Measurements from ENCODE around the gene ASB8. TPM values are rescaled to one million over a fixed set of nuclear protein-coding genes. Genes with fewer than 3 reads are reported as not detected.
A peak's percentile ranks its signal among the peaks of the same experiment; 100 is the strongest.

The ASB8 gene
- total RNA-seq, 4 donors from 2014 or later = 134 to 359 (median 210) TPM

DNA sequence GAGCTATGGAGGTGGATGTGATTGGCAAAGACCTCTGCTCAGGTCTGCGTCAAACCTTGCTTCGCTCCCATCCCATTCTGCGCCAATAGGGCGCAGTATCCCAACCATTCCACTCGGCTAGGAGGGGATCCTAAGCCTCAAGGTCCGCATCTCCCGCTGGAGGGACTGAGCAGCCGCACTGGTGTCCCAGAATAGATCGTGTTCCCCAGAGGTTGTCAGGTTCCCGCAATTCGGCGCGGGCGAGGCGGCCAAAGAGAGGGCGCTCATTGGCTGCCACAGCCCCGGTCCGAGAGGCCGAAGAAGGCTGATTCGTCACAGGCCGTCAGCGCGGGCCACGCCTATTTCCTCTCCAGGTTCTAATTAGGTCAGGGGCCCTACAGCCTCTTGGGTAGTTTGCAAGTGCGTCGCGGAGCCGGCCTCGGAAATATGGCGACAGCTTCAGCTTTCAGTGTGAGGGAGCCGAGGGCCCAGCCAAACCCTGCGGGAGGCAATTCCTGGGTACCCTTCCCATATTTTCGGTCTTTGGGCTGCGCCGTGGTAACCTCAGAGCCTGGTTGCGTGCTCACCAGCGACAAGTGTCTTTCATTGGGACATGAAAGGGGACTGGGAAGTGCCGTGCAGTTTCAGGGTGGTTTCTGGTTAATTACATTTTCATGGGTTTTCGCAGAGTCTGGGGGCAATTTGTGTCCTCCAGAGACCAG lies 40.8 kb upstream of the ASB8 start:
- peaks cover 20% of the 10 kb centered on the region in 2 donors for H3K4me1 ChIP-seq
- ATAC-seq (peak; percentile 92 to 96), DNase-seq (peak; percentile 98 to 99)
- no peaks in the 10 kb centered on the region for H3K27me3 ChIP-seq
- peak; percentile 97 to 98 for TF ChIP-seq POLR2A (IDR thresholded peaks at IDR 0.05)
- TF ChIP-seq CTCF (IDR thresholded peaks at IDR 0.05 in 4 of 5, conservative IDR thresholded peaks at IDR 0.05 in 1 of 5) = no peak
- peak overlapping the region; percentile 88 to 94 (median 92) for H3K4me3 ChIP-seq
- intact Hi-C loops (cut with DNase I; ENCODE audit: low total_unique reads) (loop anchor here (1.0 to 10.0 kb wide), 7 partner anchors 33 to 617 kb away; partner anchors contain the start of genes CACNB3, CCNT1, TMEM106C and VDR), in situ Hi-C loops (cut with MboI; ENCODE audit: low sequenced_read_pairs in 4 of 4) (loop anchor here in 3 of 4 donors (25.0 kb wide), 1 partner anchor 236 kb away; the partner anchor contains the start of gene TMEM106C (in 3 of the 3))
- H3K9me3 ChIP-seq = no peaks in the 10 kb centered on the region
- H3K36me3 ChIP-seq = no peaks in the 10 kb centered on the region
- peak overlapping the region; percentile 97 to 100 (median 99) for H3K27ac ChIP-seq

DNA sequence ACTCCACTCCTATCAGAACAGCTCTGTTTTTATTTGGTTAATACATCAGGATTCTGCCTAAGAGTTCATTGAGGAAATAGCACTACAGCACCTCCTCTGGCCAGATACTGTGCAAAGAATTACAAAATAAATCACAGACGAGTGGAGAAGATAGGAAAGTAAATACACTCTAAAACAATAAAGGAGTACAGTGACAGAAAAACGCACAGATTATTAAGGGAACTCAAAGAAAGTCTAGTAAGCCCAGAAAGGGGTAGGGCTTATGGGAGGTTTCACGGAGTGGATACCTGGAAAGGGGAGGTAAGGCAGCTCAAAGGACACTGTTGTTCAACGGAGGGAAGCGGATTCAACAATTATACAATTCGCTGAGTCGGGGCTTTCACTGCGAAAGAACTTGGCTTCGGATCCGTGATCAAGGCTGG lies 40.2 kb upstream of the ASB8 start:
- TF ChIP-seq POLR2A (IDR thresholded peaks at IDR 0.05) (no peak), CTCF (IDR thresholded peaks at IDR 0.05 in 4 of 5, conservative IDR thresholded peaks at IDR 0.05 in 1 of 5) (peak in 4 of 5 experiments; percentile 14 to 54 (median 44))
- H3K4me1 ChIP-seq = peaks cover 20% of the 10 kb centered on the region in 2 donors
- intact Hi-C loops (cut with DNase I; ENCODE audit: low total_unique reads) = loop anchor here (5.0 to 10.0 kb wide), 4 partner anchors 235 to 617 kb away; partner anchors contain the start of genes CACNB3, TMEM106C and VDR

GRCh38 chr12:48194799-48195201 lies 37.5 kb upstream of the ASB8 start:
- Histone ChIP-seq H3K36me3 (no peaks in the 10 kb centered on the region), H3K27me3 (no peaks in the 10 kb centered on the region), H3K9me3 (no peaks in the 10 kb centered on the region), H3K4me1 (peaks cover 16 to 20% of the 10 kb centered on the region in 2 donors), H3K27ac (no peak overlapping the region), H3K4me3 (no peak overlapping the region)
- in situ Hi-C loops (cut with MboI; ENCODE audit: low sequenced_read_pairs in 4 of 4) (loop anchor here in 3 of 4 donors (25.0 kb wide), 1 partner anchor 232 kb away; the partner anchor contains the start of gene TMEM106C (in 3 of the 3)), intact Hi-C loops (cut with DNase I; ENCODE audit: low total_unique reads) (loop anchor here (5.0 to 10.0 kb wide), 4 partner anchors 232 to 620 kb away; partner anchors contain the start of genes CACNB3, TMEM106C and VDR)
- DNase-seq (no peak), ATAC-seq (no peak)
- TF ChIP-seq POLR2A (IDR thresholded peaks at IDR 0.05) (no peak), CTCF (IDR thresholded peaks at IDR 0.05 in 4 of 5, conservative IDR thresholded peaks at IDR 0.05 in 1 of 5) (no peak)

More for the DNA sequence above, 40.2 kb upstream of the ASB8 start:
- in situ Hi-C loops (cut with MboI; ENCODE audit: low sequenced_read_pairs in 4 of 4) = loop anchor here in 3 of 4 donors (25.0 kb wide), 1 partner anchor 235 kb away; the partner anchor contains the start of gene TMEM106C (in 3 of the 3)
- Histone ChIP-seq H3K9me3 (no peaks in the 10 kb centered on the region), H3K36me3 (no peaks in the 10 kb centered on the region), H3K4me3 (peak overlapping the region; percentile 88 to 94 (median 92)), H3K27ac (peak overlapping the region; percentile 97 to 100 (median 99)), H3K27me3 (no peaks in the 10 kb centered on the region)
- peak; percentile 34 to 39 for ATAC-seq
- DNase-seq = no peak

DNA sequence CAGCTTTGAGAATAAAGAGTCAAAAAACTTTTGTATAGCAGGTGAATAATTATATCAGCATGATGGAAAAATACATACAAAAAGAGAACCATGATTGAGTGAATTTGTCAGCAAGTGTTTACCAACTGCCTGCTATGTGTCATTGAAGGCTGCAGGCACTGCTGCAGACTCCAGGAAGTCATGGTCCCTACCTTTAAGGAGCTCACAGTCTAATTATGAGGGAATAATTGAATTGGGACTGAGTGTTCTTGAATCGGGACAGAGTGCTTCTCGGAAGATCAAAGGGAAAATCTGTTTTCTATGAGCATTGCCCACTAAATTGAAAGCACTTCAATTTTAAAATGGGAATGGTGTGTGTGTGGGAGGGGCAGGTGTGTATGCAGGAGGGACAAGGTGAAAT lies 36.3 kb upstream of the ASB8 start:
- ATAC-seq (no peak), DNase-seq (no peak)
- H3K27ac ChIP-seq = no peak overlapping the region
- peaks cover 7 to 8% of the 10 kb centered on the region in 2 donors for H3K4me1 ChIP-seq
- no peak overlapping the region for H3K4me3 ChIP-seq
- in situ Hi-C loops (cut with MboI; ENCODE audit: low sequenced_read_pairs in 4 of 4) (loop anchor here in 3 of 4 donors (25.0 kb wide), 1 partner anchor 231 kb away; the partner anchor contains the start of gene TMEM106C (in 3 of the 3)), intact Hi-C loops (cut with DNase I; ENCODE audit: low total_unique reads) (loop anchor here (10.0 kb wide), 3 partner anchors 289 to 621 kb away; partner anchors contain the start of genes CACNB3 and VDR)
- no peaks in the 10 kb centered on the region for H3K36me3 ChIP-seq
- H3K9me3 ChIP-seq = no peaks in the 10 kb centered on the region
- H3K27me3 ChIP-seq = no peaks in the 10 kb centered on the region
- TF ChIP-seq CTCF (IDR thresholded peaks at IDR 0.05 in 4 of 5, conservative IDR thresholded peaks at IDR 0.05 in 1 of 5) (no peak), POLR2A (IDR thresholded peaks at IDR 0.05) (no peak)

Data from gastrocnemius medialis (tissue), 4 donors.